Right cardiac atrium (tissue), 5 donors: ENCODE data around the gene SDF4. TPM values are rescaled to one million over a fixed set of nuclear protein-coding genes. Genes with fewer than 3 reads are reported as not detected.
A peak's percentile ranks its signal among the peaks of the same experiment; 100 is the strongest.

Experiments
- ATAC-seq, 2 donors: fragments of 200-7000 bp; cut with Tn5 transposase; one replicate each; pipeline versions ENCODE4 v1.8.0 to v1.9.1; 2020; ENCODE audit warnings: moderate library complexity in 2 of 2, mild to moderate bottlenecking in 1 of 2
- DNase-seq, 3 donors: peaks; one replicate each; pipeline ENCODE4 v3.0.0-alpha.2; 2020
- H3K27ac ChIP-seq: one replicate; pipeline ENCODE4 v1.5.1; 2013; ENCODE audit warnings: mild to moderate bottlenecking, low read length, control low read depth, moderate library complexity
- H3K27me3 ChIP-seq: one replicate; pipeline ENCODE4 v1.6.1; 2013; ENCODE audit not compliant: control insufficient read depth, insufficient read depth
- H3K4me1 ChIP-seq: one replicate; pipeline ENCODE4 v1.6.1; 2013; ENCODE audit warnings: low read length; ENCODE audit not compliant: control insufficient read depth, insufficient read depth
- H3K4me3 ChIP-seq: one replicate; pipeline ENCODE4 v1.5.1; 2013; ENCODE audit warnings: low read length, control low read depth
- H3K9me3 ChIP-seq: one replicate; pipeline ENCODE4 v1.6.1; 2013; ENCODE audit warnings: low read length; ENCODE audit not compliant: control insufficient read depth
- WGBS: extraction: QIAGEN DNeasy Blood & Tissue Kit; methylation state at CpG from one replicate; pipeline ENCODE4 v1.1.7; 2013; 5-methylcytosine and 5-hydroxymethylcytosine counted together
- intact Hi-C, 4 donors: fragments of 100-400 bp; cut with DNase I; formaldehyde crosslinking; loops; one replicate each; pipeline versions ENCODE4 v1.11.0 to v1.14.0; 2022 to 2023
- microRNA-seq, 2 donors: library from miRNA; unstranded; fragments of <30 nt; microRNA quantifications; one replicate each; pipeline ENCODE4 v1.2.0, GENCODE V29; 2020 to 2021
- polyA plus RNA-seq: library from polyadenylated mRNA; stranded (reverse); fragments of 200-250 nt; gene quantifications from one replicate; pipeline ENCODE4 v1.2.3, GENCODE V29; 2013
- total RNA-seq, 4 donors: library from RNA; stranded (reverse); fragmentation: NEBNext Ultra II Directional; extraction: Animal tissue kit (Norgen Biotek cat#: 25700); gene quantifications; one replicate each; pipeline ENCODE4 v1.2.1, GENCODE V29; 2021
- donor health status: healthy with polysubstance abuse.
- donor health status: DM: no; HTN: yes; CAD: no.
- donor health status: DM: no; HTN: no; CAD: no.
- donor health status: DM: no; HTN: yes; CAD: no; lungs with severe emphysema.
- donor health status: DM: yes; HTN: yes; CAD: no.

The SDF4 gene
- total and polyA plus RNA-seq, 5 donors = 156 to 215 (median 166) TPM

GRCh38 chr1:1171546-1172340 lies 60.1 kb downstream of the SDF4 start:
- Histone ChIP-seq H3K27me3 (no peaks in the 10 kb centered on the region), H3K4me3 (no peak overlapping the region), H3K4me1 (no peaks in the 10 kb centered on the region), H3K9me3 (no peaks in the 10 kb centered on the region), H3K27ac (no peak overlapping the region)
- intact Hi-C loops = no loop called here
- DNase-seq (peak in 2 of 3 donors; percentile 50 to 55), ATAC-seq (no peak)
- 75% methylated on average over 33 of the region's 33 CpGs for WGBS

- intact Hi-C loops = no loop called here
- no peaks in the 10 kb centered on the region for H3K27me3 ChIP-seq
- no peak overlapping the region for H3K27ac ChIP-seq
- no peaks in the 10 kb centered on the region for H3K9me3 ChIP-seq
- WGBS = 72% methylated on average over 12 of the region's 12 CpGs
- H3K4me1 ChIP-seq = no peaks in the 10 kb centered on the region
- no peak overlapping the region for H3K4me3 ChIP-seq
- ATAC-seq (no peak), DNase-seq (peak in 1 of 3 donors; percentile 38)
Observed at GRCh38 chr1:1171161-1171545, 60.6 kb downstream of the SDF4 start.

- intact Hi-C loops = no loop called here
- WGBS = 51% methylated on average over 26 of the region's 26 CpGs
- Histone ChIP-seq H3K27me3 (no peaks in the 10 kb centered on the region), H3K27ac (no peak overlapping the region), H3K4me3 (no peak overlapping the region), H3K9me3 (no peaks in the 10 kb centered on the region), H3K4me1 (no peaks in the 10 kb centered on the region)
- ATAC-seq = no peak
- DNase-seq = peak in 1 of 3 donors; percentile 51
Observed at GRCh38 chr1:1170215-1171091, 61.3 kb downstream of the SDF4 start.

GRCh38 chr1:1169429-1170214 lies 62.2 kb downstream of the SDF4 start:
- 61% methylated on average over 32 of the region's 32 CpGs for WGBS
- Histone ChIP-seq H3K4me1 (no peaks in the 10 kb centered on the region), H3K4me3 (no peak overlapping the region), H3K9me3 (no peaks in the 10 kb centered on the region), H3K27ac (no peak overlapping the region), H3K27me3 (no peaks in the 10 kb centered on the region)
- intact Hi-C loops = no loop called here
- ATAC-seq = no peak
- peak in 1 of 3 donors; percentile 57 for DNase-seq

GRCh38 chr1:1168451-1169411 lies 63.1 kb downstream of the SDF4 start:
- peak in 2 of 3 donors; percentile 34 to 42 for DNase-seq
- no peak for ATAC-seq
- Histone ChIP-seq H3K9me3 (no peaks in the 10 kb centered on the region), H3K4me3 (no peak overlapping the region), H3K27me3 (no peaks in the 10 kb centered on the region), H3K27ac (no peak overlapping the region), H3K4me1 (no peaks in the 10 kb centered on the region)
- WGBS = 77% methylated on average over 37 of the region's 37 CpGs
- intact Hi-C loops = no loop called here

- Histone ChIP-seq H3K27ac (no peak overlapping the region), H3K4me3 (no peak overlapping the region), H3K27me3 (no peaks in the 10 kb centered on the region), H3K4me1 (no peaks in the 10 kb centered on the region), H3K9me3 (no peaks in the 10 kb centered on the region)
- DNase-seq = peak in 2 of 3 donors; percentile 28 to 48
- no peak for ATAC-seq
- intact Hi-C loops = no loop called here
- 83% methylated on average over 36 of the region's 36 CpGs for WGBS
Observed at GRCh38 chr1:1167841-1168450, 63.9 kb downstream of the SDF4 start.

- Histone ChIP-seq H3K27me3 (no peaks in the 10 kb centered on the region), H3K4me3 (no peak overlapping the region), H3K9me3 (no peaks in the 10 kb centered on the region), H3K4me1 (no peaks in the 10 kb centered on the region), H3K27ac (no peak overlapping the region)
- ATAC-seq = no peak
- DNase-seq = peak in 2 of 3 donors; percentile 12 to 29
- intact Hi-C loops = no loop called here
- WGBS = 75% methylated on average over 20 of the region's 20 CpGs
Observed at GRCh38 chr1:1167398-1167821, 64.4 kb downstream of the SDF4 start.

Small RNA genes within 50 kb of the gene (microRNA-seq; reads per million reads assigned to microRNA genes)
- gene MIR200A (3.7 to 4.6 reads per million in 2 donors), gene MIR200B (8.0 to 10.1 reads per million in 2 donors), gene MIR429 (0.84 to 1.6 reads per million in 2 donors)

Other genes starting within 250 kb of the SDF4 start
- 10 to 100 TPM; 44.4 to 78.0 (median 57.4) TPM for gene PERM1, start 249.9 kb downstream of the SDF4 start, total RNA-seq
- 112 TPM for gene PERM1, start 249.9 kb downstream of the SDF4 start, polyA plus RNA-seq
- 10 to 100 TPM; 37.3 to 62.5 (median 38.6) TPM for gene HES4, start 231.9 kb downstream of the SDF4 start, total RNA-seq
- gene HES4, start 231.9 kb downstream of the SDF4 start, polyA plus RNA-seq = 25.7 TPM
- gene ISG15, start 218.5 kb downstream of the SDF4 start, total RNA-seq = 10 to 100 TPM; 16.1 to 36.4 (median 21.6) TPM
- gene ISG15, start 218.5 kb downstream of the SDF4 start, polyA plus RNA-seq = 65.5 TPM
- 10 to 100 TPM; 17.1 to 26.4 (median 21.4) TPM for gene AGRN, start 211.9 kb downstream of the SDF4 start, total RNA-seq
- 12.0 TPM for gene AGRN, start 211.9 kb downstream of the SDF4 start, polyA plus RNA-seq
- not detected for gene RNF223, start 157.7 kb downstream of the SDF4 start, total RNA-seq
- gene RNF223, start 157.7 kb downstream of the SDF4 start, polyA plus RNA-seq = not detected
- gene C1orf159, start 115.9 kb downstream of the SDF4 start, total RNA-seq = 1 to 10 TPM; 4.9 to 5.6 (median 5.4) TPM
- 6.8 TPM for gene C1orf159, start 115.9 kb downstream of the SDF4 start, polyA plus RNA-seq
- not detected for gene TTLL10, start 58.1 kb downstream of the SDF4 start, total RNA-seq
- gene TTLL10, start 58.1 kb downstream of the SDF4 start, polyA plus RNA-seq = 0.09 TPM
- gene TNFRSF18, start 25.4 kb downstream of the SDF4 start, total RNA-seq = under 1 TPM in 1 of 4 donors, not detected in 3; 0.38 TPM
- 0.14 TPM for gene TNFRSF18, start 25.4 kb downstream of the SDF4 start, polyA plus RNA-seq
- 1 to 10 TPM; 1.0 to 2.0 (median 1.2) TPM for gene TNFRSF4, start 17.8 kb downstream of the SDF4 start, total RNA-seq
- 2.3 TPM for gene TNFRSF4, start 17.8 kb downstream of the SDF4 start, polyA plus RNA-seq
- gene B3GALT6, start 236 bp upstream of the SDF4 start, total RNA-seq = 10 to 100 TPM; 10.2 to 13.3 (median 12.0) TPM
- gene B3GALT6, start 236 bp upstream of the SDF4 start, polyA plus RNA-seq = 9.1 TPM
- gene C1QTNF12, start 14.7 kb upstream of the SDF4 start, total RNA-seq = 1 to 10 TPM in 2 of 4 donors, under 1 TPM in 1, not detected in 1; 0.94 to 2.4 (median 1.1) TPM
- gene C1QTNF12, start 14.7 kb upstream of the SDF4 start, polyA plus RNA-seq = 0.36 TPM
- 10 to 100 TPM; 34.9 to 41.2 (median 37.1) TPM for gene UBE2J2, start 41.9 kb upstream of the SDF4 start, total RNA-seq
- 38.4 TPM for gene UBE2J2, start 41.9 kb upstream of the SDF4 start, polyA plus RNA-seq
- 1 to 10 TPM; 2.7 to 6.2 (median 4.8) TPM for gene SCNN1D, start 48.4 kb upstream of the SDF4 start, total RNA-seq
- 3.4 TPM for gene SCNN1D, start 48.4 kb upstream of the SDF4 start, polyA plus RNA-seq
- 10 to 100 TPM; 33.1 to 61.8 (median 42.8) TPM for gene ACAP3, start 75.9 kb upstream of the SDF4 start, total RNA-seq
- 37.4 TPM for gene ACAP3, start 75.9 kb upstream of the SDF4 start, polyA plus RNA-seq
- gene PUSL1, start 76.6 kb upstream of the SDF4 start, total RNA-seq = 10 to 100 TPM; 11.3 to 14.1 (median 12.5) TPM
- 13.1 TPM for gene PUSL1, start 76.6 kb upstream of the SDF4 start, polyA plus RNA-seq
- gene INTS11, start 92.7 kb upstream of the SDF4 start, total RNA-seq = 10 to 100 TPM; 53.1 to 61.7 (median 58.7) TPM
- 70.3 TPM for gene INTS11, start 92.7 kb upstream of the SDF4 start, polyA plus RNA-seq
- gene CPTP, start 92.8 kb upstream of the SDF4 start, total RNA-seq = 10 to 100 TPM; 24.0 to 29.0 (median 27.0) TPM
- gene CPTP, start 92.8 kb upstream of the SDF4 start, polyA plus RNA-seq = 53.9 TPM
- under 1 TPM; 0.33 to 0.51 (median 0.38) TPM for gene TAS1R3, start 99.3 kb upstream of the SDF4 start, total RNA-seq
- gene TAS1R3, start 99.3 kb upstream of the SDF4 start, polyA plus RNA-seq = 0.66 TPM
- gene DVL1, start 117.4 kb upstream of the SDF4 start, total RNA-seq = 10 to 100 TPM; 64.4 to 87.4 (median 66.3) TPM
- 70.0 TPM for gene DVL1, start 117.4 kb upstream of the SDF4 start, polyA plus RNA-seq
- 10 to 100 TPM; 21.9 to 38.8 (median 36.3) TPM for gene MXRA8, start 126.6 kb upstream of the SDF4 start, total RNA-seq
- 39.5 TPM for gene MXRA8, start 126.6 kb upstream of the SDF4 start, polyA plus RNA-seq
- 100 to 1,000 TPM; 175 to 210 (median 188) TPM for gene AURKAIP1, start 143.2 kb upstream of the SDF4 start, total RNA-seq
- gene AURKAIP1, start 143.2 kb upstream of the SDF4 start, polyA plus RNA-seq = 331 TPM
- gene CCNL2, start 167.3 kb upstream of the SDF4 start, total RNA-seq = 10 to 100 TPM; 61.2 to 83.1 (median 67.2) TPM
- 81.7 TPM for gene CCNL2, start 167.3 kb upstream of the SDF4 start, polyA plus RNA-seq
- 100 to 1,000 TPM; 121 to 144 (median 132) TPM for gene MRPL20, start 175.3 kb upstream of the SDF4 start, total RNA-seq
- 190 TPM for gene MRPL20, start 175.3 kb upstream of the SDF4 start, polyA plus RNA-seq
- gene ANKRD65, start 189.3 kb upstream of the SDF4 start, total RNA-seq = 1 to 10 TPM; 1.6 to 3.6 (median 2.9) TPM
- gene ANKRD65, start 189.3 kb upstream of the SDF4 start, polyA plus RNA-seq = 4.5 TPM
- gene VWA1, start 203.7 kb upstream of the SDF4 start, total RNA-seq = 10 to 100 TPM; 25.0 to 38.6 (median 25.6) TPM
- 17.3 TPM for gene VWA1, start 203.7 kb upstream of the SDF4 start, polyA plus RNA-seq
- gene ATAD3C, start 217.7 kb upstream of the SDF4 start, total RNA-seq = 1 to 10 TPM; 1.3 to 3.4 (median 2.2) TPM
- gene ATAD3C, start 217.7 kb upstream of the SDF4 start, polyA plus RNA-seq = 0.52 TPM
- 10 to 100 TPM in 1 of 4 donors, 1 to 10 TPM in 3; 5.6 to 11.4 (median 8.8) TPM for gene ATAD3B, start 239.8 kb upstream of the SDF4 start, total RNA-seq
- gene ATAD3B, start 239.8 kb upstream of the SDF4 start, polyA plus RNA-seq = 8.3 TPM